IMR-90 (cell line): ENCODE results near the gene GJC2. TPM values are rescaled to one million over a fixed set of nuclear protein-coding genes. Genes with fewer than 3 reads are reported as not detected.

Source experiments
- ATAC-seq: fragments of 200-7000 bp; cut with Tn5 transposase; 2 replicates; pipeline ENCODE4 v1.9.1; 2020; ENCODE audit warnings: low read depth, mild to moderate bottlenecking, moderate library complexity
- BruUV-seq: library from RNA; stranded (reverse); fragments of 400-500 nt; replicated peaks from 2 replicates; lab custom pipeline; 2021; lab: Mats Ljungman, UMichigan
- CTCF ChIA-PET: fragments of 300-600 bp; formaldehyde crosslinking; extraction: SDS; loops from one replicate; lab custom pipeline; 2021; ENCODE audit warnings: antibody characterized with exemption; lab: Yijun Ruan, JAX
- POLR2A ChIA-PET: fragments of 300-600 bp; sonication (Branson Sonifier 250); formaldehyde crosslinking; loops from one replicate; lab custom pipeline; 2022; ENCODE audit warnings: antibody characterized with exemption; ENCODE audit not compliant: unreplicated experiment; lab: Charles Lee
- DNase-seq: peaks from one replicate; pipeline ENCODE4 v3.0.0; 2013
- H2AFZ ChIP-seq: replicated peaks from 2 replicates; pipeline ENCODE3; 2013; ENCODE audit warnings: low read length, mild to moderate bottlenecking; ENCODE audit not compliant: poor library complexity
- H2AK5ac ChIP-seq: 2 replicates; pipeline ENCODE4 v1.6.1; 2013; ENCODE audit warnings: low read depth, low read length, inconsistent platforms
- H2AK9ac ChIP-seq: replicated peaks from 2 replicates; pipeline ENCODE3; 2013; ENCODE audit warnings: mild to moderate bottlenecking, low read depth, low read length, moderate library complexity; ENCODE audit not compliant: poor library complexity
- H2BK120ac ChIP-seq: 2 replicates; pipeline ENCODE4 v1.6.1; 2013; ENCODE audit warnings: low read depth, low read length, inconsistent platforms
- H2BK15ac ChIP-seq: 3 replicates; pipeline ENCODE4 v1.6.1; 2013; ENCODE audit warnings: low read depth, low read length, inconsistent platforms
- H2BK20ac ChIP-seq: 2 replicates; pipeline ENCODE4 v1.6.1; 2013; ENCODE audit warnings: low read depth, mild to moderate bottlenecking, inconsistent platforms, low read length, moderate library complexity
- H2BK5ac ChIP-seq: 2 replicates; pipeline ENCODE4 v1.6.1; 2013; ENCODE audit warnings: mild to moderate bottlenecking, low read depth, low read length, inconsistent platforms; ENCODE audit not compliant: poor library complexity, severe bottlenecking
- H3K14ac ChIP-seq: replicated peaks from 2 replicates; pipeline ENCODE4 v1.6.1; 2013; ENCODE audit warnings: low read depth, low read length, inconsistent platforms
- H3K18ac ChIP-seq: 2 replicates; pipeline ENCODE4 v1.6.1; 2013; ENCODE audit warnings: low read depth, low read length, control low read depth
- H3K23ac ChIP-seq: 2 replicates; pipeline ENCODE4 v1.6.1; 2013; ENCODE audit warnings: low read depth, low read length, inconsistent platforms
- H3K27ac ChIP-seq: 2 replicates; pipeline ENCODE4 v1.5.1; 2013; ENCODE audit warnings: mild to moderate bottlenecking, control low read depth, low read length; ENCODE audit not compliant: insufficient read depth
- H3K27me3 ChIP-seq: 2 replicates; pipeline ENCODE4 v1.6.1; 2013; ENCODE audit warnings: low read length; ENCODE audit not compliant: control insufficient read depth, insufficient read depth
- H3K36me3 ChIP-seq: 2 replicates; pipeline ENCODE4 v1.6.1; 2013; ENCODE audit warnings: low read length, mixed read lengths; ENCODE audit not compliant: control insufficient read depth, insufficient read depth
- H3K4ac ChIP-seq: 2 replicates; pipeline ENCODE4 v1.6.1; 2013; ENCODE audit warnings: low read depth, low read length, inconsistent platforms
- H3K4me1 ChIP-seq: 2 replicates; pipeline ENCODE4 v1.6.1; 2013; ENCODE audit warnings: low read length, mixed read lengths; ENCODE audit not compliant: control insufficient read depth, insufficient read depth
- H3K4me2 ChIP-seq: 2 replicates; pipeline ENCODE4 v1.6.1; 2013; ENCODE audit warnings: low read depth, mild to moderate bottlenecking, control low read depth, low read length, moderate library complexity
- H3K4me3 ChIP-seq: 2 replicates; pipeline ENCODE4 v1.5.1; 2013; ENCODE audit warnings: low read depth, mild to moderate bottlenecking, control low read depth, low read length, moderate library complexity; ENCODE audit not compliant: insufficient read depth
- H3K56ac ChIP-seq: 2 replicates; pipeline ENCODE4 v1.6.1; 2013; ENCODE audit warnings: low read length, inconsistent platforms; ENCODE audit not compliant: insufficient read depth; ENCODE audit errors: extremely low read depth
- H3K79me1 ChIP-seq, 2 experiments: 2 replicates each; pipeline ENCODE4 v1.6.1; 2013; ENCODE audit warnings: low read length in 2 of 2, inconsistent platforms in 1 of 2, low read depth in 1 of 2
- H3K9ac ChIP-seq: 2 replicates; pipeline ENCODE4 v1.6.1; 2013; ENCODE audit warnings: low read depth, low read length, control low read depth
- H3K9me1 ChIP-seq: 2 replicates; pipeline ENCODE4 v1.6.1; 2013; ENCODE audit warnings: low read length, inconsistent platforms; ENCODE audit not compliant: insufficient read depth
- H3K9me3 ChIP-seq: 2 replicates; pipeline ENCODE4 v1.6.1; 2013; ENCODE audit warnings: low read length; ENCODE audit not compliant: control insufficient read depth, insufficient read depth
- H4K20me1 ChIP-seq: 2 replicates; pipeline ENCODE4 v1.6.1; 2013; ENCODE audit warnings: low read length, inconsistent platforms; ENCODE audit not compliant: insufficient read depth
- H4K5ac ChIP-seq: 2 replicates; pipeline ENCODE4 v1.6.1; 2013; ENCODE audit warnings: mild to moderate bottlenecking, low read depth, low read length, control low read depth
- H4K8ac ChIP-seq, 2 experiments: 2 replicates each; pipeline ENCODE4 v1.6.1; 2013; ENCODE audit warnings: low read depth in 2 of 2, low read length in 2 of 2, control low read depth in 1 of 2, inconsistent platforms in 1 of 2
- H4K91ac ChIP-seq: 2 replicates; pipeline ENCODE4 v1.6.1; 2013; ENCODE audit warnings: low read depth, low read length, inconsistent platforms; ENCODE audit not compliant: insufficient read depth
- RAD21 ChIP-seq: IDR thresholded peaks from 2 replicates; pipeline ENCODE4 v1.6.1; 2012; ENCODE audit warnings: low read length, improper control_type of control experiment
- WGBS, 2 experiments: methylation state at CpG; one replicate each; pipeline versions ENCODE4 v1.1.5 to v1.1.7; 2013; ENCODE audit warnings: missing lambda C conversion rate in 2 of 2; ENCODE audit not compliant: insufficient read length in 1 of 2; ENCODE audit errors: extremely low coverage in 2 of 2; 5-methylcytosine and 5-hydroxymethylcytosine counted together
- dilution Hi-C: fragments of 300-500 bp; cut with HindIII; formaldehyde crosslinking; loops from one replicate; pipeline ENCODE4 v1.14.3; 2018; ENCODE audit warnings: low sequenced_read_pairs; ENCODE audit not compliant: unreplicated experiment
- in situ Hi-C: fragments of 300-500 bp; cut with MboI; formaldehyde crosslinking; loops from 3 replicates; pipeline ENCODE4 v1.14.3; 2019; ENCODE audit warnings: low sequenced_read_pairs, inconsistent platforms, mixed read lengths
- intact Hi-C: fragments of 100-400 bp; cut with micrococcal nuclease; formaldehyde crosslinking; loops from 2 replicates; pipeline ENCODE4 v1.10.0; 2022
- polyA plus RNA-seq, 3 experiments: library from polyadenylated mRNA; depleted of rRNA; stranded (reverse); fragments of >200 nt; gene quantifications; 2 replicates each; pipeline ENCODE4 v1.2.3, GENCODE V29; 2012; ENCODE audit warnings: low replicate concordance in 1 of 3
- total RNA-seq: library from RNA; depleted of rRNA; stranded (reverse); fragments of >200 nt; gene quantifications from 2 replicates; pipeline ENCODE4 v1.2.3, GENCODE V29; 2012

GJC2 gene
- total and polyA plus RNA-seq, 2 of the 4 experiments (the other 2 are of a cell fraction) = 1.1 to 1.7 TPM

DNA sequence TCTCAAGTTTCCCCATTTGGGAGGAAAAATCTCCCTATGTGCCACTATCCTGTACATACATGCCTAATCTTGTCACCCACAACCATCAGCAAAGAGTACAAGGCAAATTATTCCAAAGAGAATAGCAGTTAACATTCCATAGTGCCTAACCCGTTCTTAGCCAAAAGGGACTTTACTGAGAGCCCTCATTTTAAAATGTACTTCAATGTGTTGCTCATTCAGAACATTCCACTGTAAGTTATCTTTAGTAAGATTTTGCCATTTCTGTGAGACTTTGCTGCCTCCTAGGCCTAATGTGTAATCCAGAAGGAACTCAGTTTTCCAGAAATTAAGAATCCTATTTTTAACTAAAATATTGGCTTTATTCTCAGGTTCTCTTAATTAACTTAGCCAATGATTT lies 29.4 kb upstream of the GJC2 start:
- Histone ChIP-seq H3K9me3 (no peaks in the 10 kb centered on the region), H2BK5ac (no peak overlapping the region), H3K27me3 (peaks cover 12% of the 10 kb centered on the region), H3K27ac (no peak overlapping the region), H2AK9ac (no peak overlapping the region), H3K23ac (no peak overlapping the region), H4K91ac (no peak overlapping the region), H4K20me1 (no peaks in the 10 kb centered on the region), H3K4ac (no peak overlapping the region), H3K4me1 (peaks cover 2% of the 10 kb centered on the region; the same call in 1 of the 2 replicates), H3K9me1 (no peaks in the 10 kb centered on the region), H3K36me3 (no peaks in the 10 kb centered on the region), H4K5ac (no peak overlapping the region), H2BK120ac (no peak overlapping the region), H3K14ac (no peak overlapping the region), H3K4me2 (no peak overlapping the region), H3K9ac (no peak overlapping the region), H3K4me3 (no peak overlapping the region), H2BK15ac (no peak overlapping the region), H3K18ac (no peak overlapping the region), H3K79me1 (no peaks in the 10 kb centered on the region), H2BK20ac (no peak overlapping the region), H2AFZ (no peak overlapping the region), H4K8ac (no peak overlapping the region), H2AK5ac (no peak overlapping the region), H3K56ac (no peak overlapping the region)
- ChIA-PET POLR2A (no interaction called here), CTCF (interaction anchor here (0.8 to 1.5 kb wide), 2 partner anchors 10 kb away, joined by 3 to 4 read pairs; no protein-coding TSS in a partner anchor)
- no TSS peak for BruUV-seq
- no peak for TF ChIP-seq RAD21
- in situ Hi-C loops (no loop called here), intact Hi-C loops (no loop called here), dilution Hi-C loops (no loop called here)
- no peak for DNase-seq
- no CpG with 5 or more reads among the region's 1 CpG for WGBS, 2 experiments
- ATAC-seq = peak; percentile 40; the same call in 1 of the 2 replicates
